HG02678 (cell line): ENCODE results near the gene C14orf93.
"Not testable (repeated sequence)": the region's sequence is repeated elsewhere in the genome, so short reads cannot be mapped to it uniquely, and the experiment has no call there.

Source experiments
- ATAC-seq: cut with Tn5 transposase; IDR thresholded peaks from one replicate; pipeline ENCODE4 v1.9.1; 2021; ENCODE audit warnings: mild to moderate bottlenecking, moderate library complexity; ENCODE audit not compliant: unreplicated experiment

Gene C14orf93

GRCh38 chr14:22977684-22978486, 32.1 kb downstream of the C14orf93 start:
- ATAC-seq, result no peak

- no peak for ATAC-seq
Observed at GRCh38 chr14:22977434-22977683, 32.6 kb downstream of the C14orf93 start.

- ATAC-seq, result no peak
Observed at GRCh38 chr14:22976620-22977433, 33.1 kb downstream of the C14orf93 start.

GRCh38 chr14:22974530-22975313, 35.2 kb downstream of the C14orf93 start:
- ATAC-seq, result no peak

GRCh38 chr14:22973217-22974032, 36.5 kb downstream of the C14orf93 start:
- no peak for ATAC-seq

GRCh38 chr14:22972313-22972930, 37.5 kb downstream of the C14orf93 start:
- no peak for ATAC-seq

- no peak for ATAC-seq
Observed at GRCh38 chr14:22971152-22971551, 38.8 kb downstream of the C14orf93 start.

GRCh38 chr14:22966783-22967269, 43.1 kb downstream of the C14orf93 start:
- ATAC-seq, result no peak

- ATAC-seq, result not testable (repeated sequence)
Observed at GRCh38 chr14:22965916-22966782, 43.8 kb downstream of the C14orf93 start.

- ATAC-seq, result no peak
Observed at GRCh38 chr14:22962061-22962676, 47.8 kb downstream of the C14orf93 start.

- ATAC-seq, result no peak
Observed at GRCh38 chr14:22955702-22956569, 54.0 kb downstream of the C14orf93 start.

- no peak for ATAC-seq
Observed at GRCh38 chr14:22952418-22952817, 57.5 kb downstream of the C14orf93 start.

GRCh38 chr14:22951795-22952194, 58.1 kb downstream of the C14orf93 start:
- not testable (repeated sequence) for ATAC-seq

- no peak for ATAC-seq
Observed at GRCh38 chr14:22945642-22946041, 64.3 kb downstream of the C14orf93 start.

- ATAC-seq, result no peak
Observed at GRCh38 chr14:22939684-22940083, 70.3 kb downstream of the C14orf93 start.
